ENCODE measurements around the gene KCND2. TPM values are rescaled to one million over a fixed set of nuclear protein-coding genes. Genes with fewer than 3 reads are reported as not detected.
A peak's percentile ranks its signal among the peaks of the same experiment; 100 is the strongest.

The KCND2 gene
- total RNA-seq, 1 donor from 2014 or later = 0.29 TPM

DNA sequence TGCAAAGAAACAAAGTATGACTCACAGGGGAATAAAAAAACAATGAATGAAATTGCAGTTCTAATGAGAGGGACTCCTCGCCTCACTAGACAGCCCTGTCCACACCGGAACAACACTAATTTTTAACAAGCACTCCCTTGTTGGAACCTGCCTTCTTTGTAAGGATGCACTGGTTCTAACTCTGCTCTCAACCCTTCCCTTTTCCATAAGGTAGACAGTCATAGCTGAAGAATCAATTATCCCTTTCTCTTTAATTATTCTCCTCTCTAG, 519.8 kb downstream of the KCND2 start:
- peak; percentile 25 for DNase-seq (ENCODE audit: low read depth)
- TF ChIP-seq, protein P1, sequence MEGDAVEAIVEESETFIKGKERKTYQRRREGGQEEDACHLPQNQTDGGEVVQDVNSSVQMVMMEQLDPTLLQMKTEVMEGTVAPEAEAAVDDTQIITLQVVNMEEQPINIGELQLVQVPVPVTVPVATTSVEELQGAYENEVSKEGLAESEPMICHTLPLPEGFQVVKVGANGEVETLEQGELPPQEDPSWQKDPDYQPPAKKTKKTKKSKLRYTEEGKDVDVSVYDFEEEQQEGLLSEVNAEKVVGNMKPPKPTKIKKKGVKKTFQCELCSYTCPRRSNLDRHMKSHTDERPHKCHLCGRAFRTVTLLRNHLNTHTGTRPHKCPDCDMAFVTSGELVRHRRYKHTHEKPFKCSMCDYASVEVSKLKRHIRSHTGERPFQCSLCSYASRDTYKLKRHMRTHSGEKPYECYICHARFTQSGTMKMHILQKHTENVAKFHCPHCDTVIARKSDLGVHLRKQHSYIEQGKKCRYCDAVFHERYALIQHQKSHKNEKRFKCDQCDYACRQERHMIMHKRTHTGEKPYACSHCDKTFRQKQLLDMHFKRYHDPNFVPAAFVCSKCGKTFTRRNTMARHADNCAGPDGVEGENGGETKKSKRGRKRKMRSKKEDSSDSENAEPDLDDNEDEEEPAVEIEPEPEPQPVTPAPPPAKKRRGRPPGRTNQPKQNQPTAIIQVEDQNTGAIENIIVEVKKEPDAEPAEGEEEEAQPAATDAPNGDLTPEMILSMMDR (IDR thresholded peaks at IDR 0.05; ENCODE audit: insufficient read depth, low read length, poor library complexity, severe bottlenecking) = no peak
- H3K27me3 ChIP-seq (ENCODE audit: control insufficient read depth, insufficient read depth, low read length) = no peaks in the 10 kb centered on the region
- H3K4me3 ChIP-seq (ENCODE audit: low read depth, low read length) = no peak overlapping the region
- no peaks in the 10 kb centered on the region for H3K36me3 ChIP-seq (ENCODE audit: control insufficient read depth, insufficient read depth, low read length)

DNA sequence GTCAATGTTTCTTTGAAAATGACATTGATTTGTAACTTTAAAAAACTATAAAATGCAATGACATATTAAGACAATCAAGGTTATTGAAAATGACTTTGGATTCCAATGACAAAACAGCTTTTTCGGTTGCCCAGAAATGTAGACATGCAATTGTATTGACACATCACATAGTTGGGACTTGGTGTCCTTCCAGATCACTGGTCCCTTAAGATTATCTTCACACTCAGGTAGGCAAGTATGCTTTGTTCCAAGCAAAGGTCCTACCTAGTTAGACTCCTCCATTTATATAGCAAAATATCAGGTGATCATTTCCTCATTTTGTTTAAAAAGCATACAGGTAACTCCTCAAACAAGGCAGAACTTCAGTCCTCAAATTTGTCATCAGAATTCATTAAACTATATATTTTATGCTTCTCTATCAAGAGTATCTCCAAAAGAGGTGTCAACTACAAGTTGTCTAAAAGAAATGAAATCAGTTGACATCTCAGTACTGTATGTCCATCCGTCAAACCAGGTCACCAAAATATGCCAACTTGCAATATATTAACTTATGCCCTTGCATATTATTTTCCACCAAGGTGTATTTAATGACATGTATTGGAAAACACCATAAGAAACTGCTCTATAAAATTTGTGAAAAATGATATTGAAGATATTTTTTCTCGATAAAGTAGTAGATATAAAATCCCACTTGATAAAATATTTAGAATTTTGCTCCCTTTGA, 520.4 kb downstream of the KCND2 start:
- H3K36me3 ChIP-seq (ENCODE audit: control insufficient read depth, insufficient read depth, low read length) = no peaks in the 10 kb centered on the region
- no peak for DNase-seq (ENCODE audit: low read depth)
- TF ChIP-seq, protein P1 (IDR thresholded peaks at IDR 0.05; ENCODE audit: insufficient read depth, low read length, poor library complexity, severe bottlenecking) = no peak
- H3K27me3 ChIP-seq (ENCODE audit: control insufficient read depth, insufficient read depth, low read length) = no peaks in the 10 kb centered on the region
- H3K4me3 ChIP-seq (ENCODE audit: low read depth, low read length) = no peak overlapping the region

DNA sequence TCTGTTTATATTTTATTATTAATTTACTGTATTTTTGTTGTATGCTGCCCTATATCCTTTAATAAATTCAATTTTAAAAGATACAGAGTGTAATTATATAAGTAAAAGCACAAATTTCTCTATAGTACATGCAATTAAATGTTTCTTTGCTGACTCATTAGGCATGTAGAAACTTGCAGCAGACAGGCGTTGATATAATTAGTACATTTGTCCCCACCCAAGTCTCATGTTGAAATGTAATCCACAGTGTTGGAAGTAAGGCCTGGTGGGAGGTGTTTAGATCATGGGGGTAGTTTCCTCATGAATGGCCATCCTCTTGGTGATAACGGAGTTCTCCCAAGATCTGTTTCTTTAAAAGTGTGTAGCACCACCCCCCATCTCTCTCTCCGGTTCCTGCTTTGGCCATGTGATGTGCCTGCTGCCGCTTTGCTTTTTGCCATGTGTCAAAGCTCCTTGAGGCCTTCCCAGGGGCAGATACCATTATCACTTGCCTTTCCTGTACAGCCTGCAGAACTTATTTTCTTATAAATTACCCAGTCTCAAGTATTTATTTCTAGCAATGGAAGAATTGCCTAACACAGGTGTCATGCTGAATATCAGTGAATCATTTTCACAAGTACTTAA, 521.2 kb downstream of the KCND2 start:
- Histone ChIP-seq H3K36me3 (ENCODE audit: control insufficient read depth, insufficient read depth, low read length) (no peaks in the 10 kb centered on the region), H3K4me3 (ENCODE audit: low read depth, low read length) (no peak overlapping the region), H3K27me3 (ENCODE audit: control insufficient read depth, insufficient read depth, low read length) (no peaks in the 10 kb centered on the region)
- no peak for DNase-seq (ENCODE audit: low read depth)
- TF ChIP-seq, protein P1 (IDR thresholded peaks at IDR 0.05; ENCODE audit: insufficient read depth, low read length, poor library complexity, severe bottlenecking) = no peak

DNA sequence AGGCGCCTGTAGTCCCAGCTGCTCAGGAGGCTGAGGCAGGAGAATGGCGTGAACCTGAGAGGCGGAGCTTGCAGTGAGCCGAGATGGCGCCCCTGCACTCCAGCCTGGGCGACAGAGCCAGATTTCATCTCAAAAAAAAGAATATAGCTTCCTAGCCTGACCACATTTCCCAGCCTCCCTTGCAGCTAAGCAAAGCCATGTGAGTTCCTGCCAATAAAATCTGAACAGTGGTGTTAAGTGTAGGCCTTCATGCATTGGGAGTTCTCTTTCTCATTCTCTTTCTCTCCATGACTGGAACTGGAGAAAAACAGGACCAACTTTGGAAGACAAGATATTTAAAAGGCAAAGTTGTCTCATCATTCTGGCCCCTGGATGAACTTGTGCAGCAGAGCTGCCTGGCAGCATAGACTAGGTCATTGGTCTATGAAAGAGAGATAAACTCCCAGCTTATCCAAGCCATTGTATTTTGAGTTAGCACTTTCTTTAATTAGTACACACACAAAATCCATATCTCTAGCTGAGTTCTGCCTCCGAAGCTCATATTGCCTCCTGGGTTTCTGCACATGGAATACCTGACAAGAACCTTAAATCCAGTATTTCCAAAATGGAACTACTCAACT, 524.2 kb downstream of the KCND2 start:
- Histone ChIP-seq H3K36me3 (ENCODE audit: control insufficient read depth, insufficient read depth, low read length) (no peaks in the 10 kb centered on the region), H3K4me3 (ENCODE audit: low read depth, low read length) (no peak overlapping the region), H3K27me3 (ENCODE audit: control insufficient read depth, insufficient read depth, low read length) (no peaks in the 10 kb centered on the region)
- no peak for DNase-seq (ENCODE audit: low read depth)
- TF ChIP-seq, protein P1 (IDR thresholded peaks at IDR 0.05; ENCODE audit: insufficient read depth, low read length, poor library complexity, severe bottlenecking) = no peak

DNA sequence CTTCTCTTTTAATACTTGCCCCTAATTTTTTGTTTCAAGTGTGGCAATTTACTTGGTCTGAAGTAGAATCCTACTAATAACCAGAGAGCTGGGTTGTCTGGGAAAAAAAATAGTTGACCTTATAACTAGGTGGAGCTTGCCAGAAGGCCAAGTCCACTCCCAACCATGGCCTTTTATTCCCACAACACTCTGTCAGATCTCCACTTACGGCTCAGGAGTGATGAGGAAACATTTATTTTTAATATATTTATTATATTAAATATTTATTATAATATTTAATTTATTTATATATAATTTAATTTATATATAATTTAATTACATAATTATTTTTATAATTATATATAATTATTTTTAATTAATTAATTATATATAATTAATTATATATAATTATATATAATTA, 526.2 kb downstream of the KCND2 start:
- Histone ChIP-seq H3K36me3 (ENCODE audit: control insufficient read depth, insufficient read depth, low read length) (no peaks in the 10 kb centered on the region), H3K27me3 (ENCODE audit: control insufficient read depth, insufficient read depth, low read length) (no peaks in the 10 kb centered on the region), H3K4me3 (ENCODE audit: low read depth, low read length) (no peak overlapping the region)
- TF ChIP-seq, protein P1 (IDR thresholded peaks at IDR 0.05; ENCODE audit: insufficient read depth, low read length, poor library complexity, severe bottlenecking) = no peak
- DNase-seq (ENCODE audit: low read depth) = no peak

All from kidney epithelial cell (primary cell).